MM.1S (cell line): ENCODE data around the gene GLIPR2.
"Not testable (repeated sequence)": the region's sequence is repeated elsewhere in the genome, so short reads cannot be mapped to it uniquely, and the experiment has no call there.

Experiments
- DNase-seq: peaks from one replicate; pipeline ENCODE4 v3.0.0-alpha.2; 2015
- H2AFZ ChIP-seq: fragments of 300-600 bp; sonication (generic); 2 replicates; pipeline ENCODE4 v1.6.0; 2016; ENCODE audit warnings: antibody characterized with exemption, low read length
- H3F3A ChIP-seq: fragments of 300-600 bp; sonication (generic); 2 replicates; pipeline ENCODE4 v1.6.1; 2016; ENCODE audit warnings: mild to moderate bottlenecking, antibody characterized with exemption, low read length, moderate library complexity, mixed read lengths; ENCODE audit not compliant: insufficient read depth
- H3K27ac ChIP-seq: fragments of 300-600 bp; sonication (generic); 2 replicates; pipeline ENCODE4 v1.5.1; 2016; ENCODE audit warnings: mild to moderate bottlenecking, low read length
- H3K27me3 ChIP-seq: fragments of 300-600 bp; sonication (generic); replicated peaks from 2 replicates; pipeline ENCODE4 v1.6.0; 2016; ENCODE audit warnings: low read length; ENCODE audit not compliant: insufficient read depth
- H3K36me3 ChIP-seq: fragments of 300-600 bp; sonication (generic); replicated peaks from 2 replicates; pipeline ENCODE4 v1.6.1; 2016; ENCODE audit warnings: mild to moderate bottlenecking, low read length, mixed read lengths; ENCODE audit not compliant: insufficient read depth
- H3K4me1 ChIP-seq: fragments of 300-600 bp; sonication (generic); 2 replicates; pipeline ENCODE4 v1.6.1; 2016; ENCODE audit warnings: low read length, mixed read lengths
- H3K4me2 ChIP-seq: fragments of 300-600 bp; sonication (generic); 2 replicates; pipeline ENCODE4 v1.6.0; 2016; ENCODE audit warnings: low read depth, low read length
- H3K4me3 ChIP-seq: fragments of 300-600 bp; sonication (generic); 2 replicates; pipeline ENCODE4 v1.5.1; 2016; ENCODE audit warnings: low read length, mixed read lengths
- H3K79me2 ChIP-seq: fragments of 300-600 bp; sonication (generic); 2 replicates; pipeline ENCODE4 v1.6.1; 2016; ENCODE audit warnings: mixed run types, low read length, mixed read lengths
- H3K9ac ChIP-seq: fragments of 300-600 bp; sonication (generic); 2 replicates; pipeline ENCODE4 v1.6.1; 2016; ENCODE audit warnings: low read length, mixed read lengths
- H3K9me2 ChIP-seq: fragments of 300-600 bp; sonication (generic); replicated peaks from 2 replicates; pipeline ENCODE4 v1.6.1; 2016; ENCODE audit warnings: mild to moderate bottlenecking, low read length, mixed read lengths; ENCODE audit not compliant: insufficient read depth
- H3K9me3 ChIP-seq: fragments of 300-600 bp; sonication (generic); replicated peaks from 2 replicates; pipeline ENCODE4 v1.6.1; 2016; ENCODE audit warnings: mild to moderate bottlenecking, low read length, mixed read lengths; ENCODE audit not compliant: insufficient read depth
- H4K20me1 ChIP-seq: fragments of 300-600 bp; sonication (generic); 2 replicates; pipeline ENCODE4 v1.6.1; 2016; ENCODE audit warnings: mild to moderate bottlenecking, low read length, moderate library complexity, mixed read lengths; ENCODE audit not compliant: insufficient read depth
- EZH2 ChIP-seq: fragments of 300-600 bp; sonication (generic); optimal IDR thresholded peaks from 2 replicates; pipeline ENCODE3; 2017; ENCODE audit warnings: low read depth, mild to moderate bottlenecking, antibody characterized with exemption, low read length, mixed read lengths
- EZH2phosphoT487 ChIP-seq: fragments of 300-600 bp; sonication (generic); IDR thresholded peaks from 2 replicates; pipeline ENCODE4 v1.6.1; 2018; ENCODE audit warnings: antibody characterized with exemption, low read length
- TF ChIP-seq, protein P1 (sequence below): fragments of 300-600 bp; sonication (generic); IDR thresholded peaks from 2 replicates; pipeline ENCODE4 v1.5.1; 2016; ENCODE audit warnings: antibody characterized with exemption, low read length, mixed read lengths

The GLIPR2 gene

DNA sequence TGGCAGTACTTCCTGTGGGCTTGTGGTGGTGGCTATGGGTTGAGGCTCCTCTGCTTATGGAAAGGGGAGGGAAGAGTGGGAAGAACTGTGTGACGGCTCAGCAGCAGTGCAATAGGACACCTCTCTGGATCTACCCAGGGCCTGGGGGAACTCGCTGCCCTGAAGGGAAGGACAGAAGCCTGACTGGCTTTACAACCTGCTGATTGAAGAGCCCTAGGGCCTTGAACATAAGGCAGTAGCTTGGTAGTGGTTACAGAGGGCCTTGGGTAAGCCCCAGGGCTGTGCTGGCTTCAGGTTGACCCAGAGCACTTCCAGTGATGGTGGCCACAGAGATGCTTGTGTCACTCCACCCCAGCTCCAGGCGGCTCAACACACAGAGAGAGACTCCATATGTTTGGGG, 38.2 kb downstream of the GLIPR2 start:
- H3K79me2 ChIP-seq: no peaks in the 10 kb centered on the region
- no peaks in the 10 kb centered on the region for H3K9me3 ChIP-seq
- H3K9ac ChIP-seq: no peak overlapping the region
- no peaks in the 10 kb centered on the region for H3K36me3 ChIP-seq
- no peak overlapping the region for H3K4me3 ChIP-seq
- TF ChIP-seq, protein P1, sequence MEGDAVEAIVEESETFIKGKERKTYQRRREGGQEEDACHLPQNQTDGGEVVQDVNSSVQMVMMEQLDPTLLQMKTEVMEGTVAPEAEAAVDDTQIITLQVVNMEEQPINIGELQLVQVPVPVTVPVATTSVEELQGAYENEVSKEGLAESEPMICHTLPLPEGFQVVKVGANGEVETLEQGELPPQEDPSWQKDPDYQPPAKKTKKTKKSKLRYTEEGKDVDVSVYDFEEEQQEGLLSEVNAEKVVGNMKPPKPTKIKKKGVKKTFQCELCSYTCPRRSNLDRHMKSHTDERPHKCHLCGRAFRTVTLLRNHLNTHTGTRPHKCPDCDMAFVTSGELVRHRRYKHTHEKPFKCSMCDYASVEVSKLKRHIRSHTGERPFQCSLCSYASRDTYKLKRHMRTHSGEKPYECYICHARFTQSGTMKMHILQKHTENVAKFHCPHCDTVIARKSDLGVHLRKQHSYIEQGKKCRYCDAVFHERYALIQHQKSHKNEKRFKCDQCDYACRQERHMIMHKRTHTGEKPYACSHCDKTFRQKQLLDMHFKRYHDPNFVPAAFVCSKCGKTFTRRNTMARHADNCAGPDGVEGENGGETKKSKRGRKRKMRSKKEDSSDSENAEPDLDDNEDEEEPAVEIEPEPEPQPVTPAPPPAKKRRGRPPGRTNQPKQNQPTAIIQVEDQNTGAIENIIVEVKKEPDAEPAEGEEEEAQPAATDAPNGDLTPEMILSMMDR: no peak
- no peak for TF ChIP-seq EZH2
- no peaks in the 10 kb centered on the region for H3F3A ChIP-seq
- no peak overlapping the region for H3K27ac ChIP-seq
- H3K4me2 ChIP-seq: no peak overlapping the region
- no peaks in the 10 kb centered on the region for H3K27me3 ChIP-seq
- DNase-seq: no peak
- H2AFZ ChIP-seq: no peak overlapping the region
- H3K4me1 ChIP-seq: no peaks in the 10 kb centered on the region
- H4K20me1 ChIP-seq: no peaks in the 10 kb centered on the region
- no peaks in the 10 kb centered on the region for H3K9me2 ChIP-seq

DNA sequence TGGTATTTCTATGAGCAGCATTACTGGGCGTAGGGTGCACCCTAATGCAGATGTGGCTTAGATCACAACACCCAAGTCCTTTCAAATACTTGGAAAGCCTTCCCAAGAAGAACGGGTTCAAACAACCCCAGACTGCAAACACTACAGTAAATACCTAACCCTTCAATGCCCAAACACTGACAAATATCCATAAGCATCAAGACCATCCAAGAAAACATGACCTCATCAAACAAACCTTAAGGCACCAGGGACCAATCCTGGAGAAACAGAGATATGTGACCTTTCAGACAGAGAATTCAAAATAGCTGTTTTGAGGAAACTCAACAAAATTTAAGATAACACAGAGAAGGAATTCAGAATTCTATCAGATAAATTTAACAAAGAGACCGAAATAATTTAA, 38.7 kb downstream of the GLIPR2 start:
- H2AFZ ChIP-seq, H3K79me2 ChIP-seq, H3K4me1 ChIP-seq, H3K9ac ChIP-seq, H3K36me3 ChIP-seq, H3K9me3 ChIP-seq, H4K20me1 ChIP-seq, H3K4me2 ChIP-seq, H3K27ac ChIP-seq, DNase-seq, H3F3A ChIP-seq, H3K4me3 ChIP-seq, H3K27me3 ChIP-seq, H3K9me2 ChIP-seq: not testable (repeated sequence)

DNA sequence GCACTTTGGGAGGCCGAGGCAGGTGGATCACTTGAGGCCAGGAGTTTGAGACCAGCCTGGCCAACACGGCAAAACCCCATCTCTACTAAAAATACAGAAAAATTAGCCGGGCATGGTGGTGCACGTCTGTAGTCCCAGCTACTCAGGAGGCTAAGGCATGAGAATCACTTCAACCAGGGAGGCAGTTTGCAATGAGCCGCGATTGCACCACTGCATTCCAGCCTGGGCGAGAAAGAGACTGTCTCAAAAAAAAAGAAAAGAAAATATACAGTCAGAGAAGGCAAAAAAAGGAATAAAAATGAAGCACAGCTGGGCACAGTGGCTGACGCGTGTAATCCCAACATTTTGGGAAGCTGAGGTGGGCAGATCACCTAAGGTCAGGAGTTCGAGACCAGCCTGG, 40.0 kb downstream of the GLIPR2 start:
- not testable (repeated sequence) for H3F3A ChIP-seq, H3K4me1 ChIP-seq, H3K36me3 ChIP-seq, H3K4me2 ChIP-seq, H3K9me3 ChIP-seq, DNase-seq, H3K27me3 ChIP-seq, H3K9me2 ChIP-seq, H3K27ac ChIP-seq, H4K20me1 ChIP-seq, H2AFZ ChIP-seq, H3K9ac ChIP-seq, H3K4me3 ChIP-seq, H3K79me2 ChIP-seq

DNA sequence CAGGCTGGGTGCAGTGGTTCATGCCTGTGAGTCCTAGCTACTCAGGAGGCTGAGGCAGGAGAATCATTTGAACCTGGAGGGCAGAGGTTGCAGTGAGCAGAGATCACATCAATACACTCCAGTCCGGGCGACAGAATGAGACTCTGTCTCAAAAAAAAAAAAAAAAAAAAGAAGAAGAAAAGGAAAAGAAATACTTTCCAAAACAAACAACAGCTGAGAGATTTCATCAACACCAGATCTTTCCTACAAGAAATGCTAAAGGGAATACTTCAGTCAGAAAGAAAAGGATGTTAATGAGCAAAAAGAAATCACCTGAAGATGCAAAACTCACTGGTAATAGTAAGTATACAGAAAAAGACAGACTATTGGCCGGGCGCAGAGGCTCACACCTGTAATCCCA, 41.0 kb downstream of the GLIPR2 start:
- TF ChIP-seq EZH2phosphoT487 (no peak), EZH2 (no peak)
- TF ChIP-seq, protein P1: no peak
- no peak for DNase-seq
- H3F3A ChIP-seq: no peaks in the 10 kb centered on the region
- no peaks in the 10 kb centered on the region for H3K9me2 ChIP-seq
- no peak overlapping the region for H3K4me3 ChIP-seq
- H3K27me3 ChIP-seq: no peaks in the 10 kb centered on the region
- H3K4me2 ChIP-seq: no peak overlapping the region
- H3K36me3 ChIP-seq: no peaks in the 10 kb centered on the region
- no peaks in the 10 kb centered on the region for H3K79me2 ChIP-seq
- no peaks in the 10 kb centered on the region for H4K20me1 ChIP-seq
- no peak overlapping the region for H3K9ac ChIP-seq
- H2AFZ ChIP-seq: no peak overlapping the region
- H3K4me1 ChIP-seq: no peaks in the 10 kb centered on the region
- no peak overlapping the region for H3K27ac ChIP-seq
- H3K9me3 ChIP-seq: no peaks in the 10 kb centered on the region

DNA sequence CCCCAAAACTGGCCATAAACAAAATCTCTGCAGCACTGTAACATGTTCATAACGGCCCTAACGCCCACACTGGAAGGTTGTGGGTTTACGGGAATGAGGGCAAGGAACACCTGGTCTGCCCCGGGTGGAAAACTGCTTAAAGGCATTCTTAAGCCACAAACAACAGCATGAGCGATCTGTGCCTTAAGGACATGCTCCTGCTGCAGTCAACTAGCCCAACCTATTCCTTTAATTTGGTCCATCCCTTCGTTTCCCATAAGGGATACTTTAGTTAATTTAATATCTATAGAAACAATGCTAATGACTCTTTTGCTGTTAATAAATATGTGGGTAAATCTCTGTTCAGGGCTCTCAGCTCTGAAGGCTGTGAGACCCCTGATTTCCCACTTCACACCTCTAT, 43.7 kb downstream of the GLIPR2 start:
- not testable (repeated sequence) for H3F3A ChIP-seq, H3K27me3 ChIP-seq, DNase-seq

More for the DNA sequence above, 43.7 kb downstream of the GLIPR2 start:
- H2AFZ ChIP-seq, H3K4me3 ChIP-seq, H3K36me3 ChIP-seq, H3K79me2 ChIP-seq, H4K20me1 ChIP-seq, H3K9ac ChIP-seq, H3K9me2 ChIP-seq, H3K4me2 ChIP-seq, H3K4me1 ChIP-seq, H3K9me3 ChIP-seq, H3K27ac ChIP-seq: not testable (repeated sequence)
